ENCODE results near the gene MICB. TPM values are rescaled to one million over a fixed set of nuclear protein-coding genes. Genes with fewer than 3 reads are reported as not detected.

The MICB gene
- total RNA-seq, 1 donor from 2014 or later = 0.14 TPM

GRCh38 chr6:31462026-31462963 is 35.6 kb upstream of the MICB start:
- H3K4me3 Mint-ChIP-seq = peak overlapping the region; percentile 85

GRCh38 chr6:31462964-31463870 is 34.7 kb upstream of the MICB start:
- Mint-ChIP-seq H3K4me1 (ENCODE audit: unreplicated experiment) (no peaks in the 10 kb centered on the region), H3K9me3 (no peaks in the 10 kb centered on the region), H3K36me3 (no peaks in the 10 kb centered on the region), H3K4me3 (peak overlapping the region; percentile 85), H3K27ac (peak overlapping the region; percentile 29), H3K27me3 (peaks cover 52% of the 10 kb centered on the region)
- peak; percentile 80 for DNase-seq (ENCODE audit: extremely low spot score, unreplicated experiment)
- TF ChIP-seq CTCF (conservative IDR thresholded peaks at IDR 0.05) = no peak

More at GRCh38 chr6:31462026-31462963, 35.6 kb upstream of the MICB start:
- Mint-ChIP-seq H3K27me3 (peaks cover 49% of the 10 kb centered on the region), H3K36me3 (no peaks in the 10 kb centered on the region), H3K4me1 (ENCODE audit: unreplicated experiment) (no peaks in the 10 kb centered on the region), H3K9me3 (no peaks in the 10 kb centered on the region), H3K27ac (no peak overlapping the region)
- TF ChIP-seq CTCF (conservative IDR thresholded peaks at IDR 0.05) = no peak
- no peak for DNase-seq (ENCODE audit: extremely low spot score, unreplicated experiment)

- no peak for TF ChIP-seq CTCF (conservative IDR thresholded peaks at IDR 0.05)
- Mint-ChIP-seq H3K27ac (no peak overlapping the region), H3K4me3 (no peak overlapping the region), H3K4me1 (ENCODE audit: unreplicated experiment) (no peaks in the 10 kb centered on the region), H3K36me3 (no peaks in the 10 kb centered on the region), H3K9me3 (no peaks in the 10 kb centered on the region), H3K27me3 (peaks cover 56% of the 10 kb centered on the region)
- DNase-seq (ENCODE audit: extremely low spot score, unreplicated experiment) = no peak
Measured at GRCh38 chr6:31464252-31465184, 33.4 kb upstream of the MICB start.

GRCh38 chr6:31465185-31465536 is 32.8 kb upstream of the MICB start:
- DNase-seq (ENCODE audit: extremely low spot score, unreplicated experiment) = no peak
- no peaks in the 10 kb centered on the region for H3K9me3 Mint-ChIP-seq
- TF ChIP-seq CTCF (conservative IDR thresholded peaks at IDR 0.05) = no peak
- no peaks in the 10 kb centered on the region for H3K36me3 Mint-ChIP-seq
- H3K4me1 Mint-ChIP-seq (ENCODE audit: unreplicated experiment) = no peaks in the 10 kb centered on the region
- no peak overlapping the region for H3K27ac Mint-ChIP-seq
- peaks cover 63% of the 10 kb centered on the region for H3K27me3 Mint-ChIP-seq
- no peak overlapping the region for H3K4me3 Mint-ChIP-seq

- Mint-ChIP-seq H3K4me3 (no peak overlapping the region), H3K9me3 (no peaks in the 10 kb centered on the region), H3K27ac (no peak overlapping the region), H3K27me3 (peaks cover 65% of the 10 kb centered on the region), H3K4me1 (ENCODE audit: unreplicated experiment) (no peaks in the 10 kb centered on the region), H3K36me3 (no peaks in the 10 kb centered on the region)
- TF ChIP-seq CTCF (conservative IDR thresholded peaks at IDR 0.05) = no peak
- DNase-seq (ENCODE audit: extremely low spot score, unreplicated experiment) = no peak
Measured at GRCh38 chr6:31465718-31466117, 32.2 kb upstream of the MICB start.

Data from type B pancreatic cell (in vitro differentiated cells).